HUES6 (cell line): ENCODE results near the gene CELF1.

Experiments
- H3K27ac ChIP-seq: 2 replicates; pipeline ENCODE4 v1.7.0; 2013; ENCODE audit warnings: low read depth, mild to moderate bottlenecking, low read length, inconsistent platforms
- H3K27me3 ChIP-seq: 2 replicates; pipeline ENCODE4 v1.6.1; 2013; ENCODE audit warnings: low read length; ENCODE audit not compliant: control insufficient read depth, insufficient read depth
- H3K36me3 ChIP-seq: 2 replicates; pipeline ENCODE4 v1.6.1; 2013; ENCODE audit warnings: low read length; ENCODE audit not compliant: control insufficient read depth, insufficient read depth
- H3K4me1 ChIP-seq: 2 replicates; pipeline ENCODE4 v1.6.1; 2013; ENCODE audit warnings: low read length; ENCODE audit not compliant: control insufficient read depth, insufficient read depth
- H3K4me3 ChIP-seq: 2 replicates; pipeline ENCODE4 v1.5.1; 2013; ENCODE audit warnings: low read depth, low read length
- H3K9ac ChIP-seq: one replicate; pipeline ENCODE4 v1.6.1; 2013; ENCODE audit warnings: mild to moderate bottlenecking, low read length
- H3K9me3 ChIP-seq: 2 replicates; pipeline ENCODE4 v1.6.1; 2013; ENCODE audit warnings: low read depth, low read length; ENCODE audit not compliant: control insufficient read depth, insufficient read depth

The CELF1 gene

GRCh38 chr11:47552566-47553405, at the start of gene CELF1:
TSS of gene CELF1 (minus strand) at chr11:47553132. CDS start at chr11:47499523, 53,609 bp downstream.
- Histone ChIP-seq H3K4me1 (peaks cover 10% of the 10 kb centered on the region), H3K27ac (peak within 1 kb of the TSS; percentile 89), H3K27me3 (no peaks in the 10 kb centered on the region), H3K9me3 (no peaks in the 10 kb centered on the region), H3K9ac (peak within 1 kb of the TSS; percentile 97), H3K4me3 (peak within 1 kb of the TSS; percentile 97), H3K36me3 (peaks cover 13% of the 10 kb centered on the region; the same call in 1 of the 2 replicates)

GRCh38 chr11:47599902-47600301, 47.0 kb upstream of the CELF1 start:
- Histone ChIP-seq H3K9me3 (no peaks in the 10 kb centered on the region), H3K36me3 (no peaks in the 10 kb centered on the region), H3K4me3 (no peak overlapping the region), H3K27me3 (peaks cover 13% of the 10 kb centered on the region), H3K27ac (no peak overlapping the region), H3K9ac (no peak overlapping the region), H3K4me1 (peaks cover 11% of the 10 kb centered on the region; the same call in 1 of the 2 replicates)

- H3K9ac ChIP-seq = no peak overlapping the region
- no peaks in the 10 kb centered on the region for H3K36me3 ChIP-seq
- peaks cover 45% of the 10 kb centered on the region for H3K27me3 ChIP-seq
- no peaks in the 10 kb centered on the region for H3K9me3 ChIP-seq
- H3K27ac ChIP-seq = no peak overlapping the region
- no peak overlapping the region for H3K4me3 ChIP-seq
- peaks cover 32% of the 10 kb centered on the region for H3K4me1 ChIP-seq
Observed at GRCh38 chr11:47595967-47596366, 43.0 kb upstream of the CELF1 start.

- peaks cover 45% of the 10 kb centered on the region for H3K27me3 ChIP-seq
- H3K9me3 ChIP-seq = no peaks in the 10 kb centered on the region
- H3K4me1 ChIP-seq = peaks cover 32% of the 10 kb centered on the region
- H3K9ac ChIP-seq = no peak overlapping the region
- H3K27ac ChIP-seq = no peak overlapping the region
- no peaks in the 10 kb centered on the region for H3K36me3 ChIP-seq
- H3K4me3 ChIP-seq = 0 out of 2 replicates have a peak overlapping the region, but pooled peaks have one; percentile 72
Observed at GRCh38 chr11:47595029-47595428, 42.1 kb upstream of the CELF1 start.

- H3K4me3 ChIP-seq = peak within 1 kb of the TSS; percentile 72
- H3K27ac ChIP-seq = no peak within 1 kb of the TSS
- H3K4me1 ChIP-seq = peaks cover 24% of the 10 kb centered on the region
- H3K9me3 ChIP-seq = no peaks in the 10 kb centered on the region
- H3K27me3 ChIP-seq = peaks cover 45% of the 10 kb centered on the region
- peak within 1 kb of the TSS; percentile 42 for H3K9ac ChIP-seq
- H3K36me3 ChIP-seq = no peaks in the 10 kb centered on the region
Observed at GRCh38 chr11:47593934-47594855, 41.3 kb upstream of the CELF1 start, which contains the start of gene C1QTNF4. TSS of gene C1QTNF4 (minus strand) at chr11:47594411. CDS start at chr11:47590810, 3,601 bp downstream.

- Histone ChIP-seq H3K27ac (no peak overlapping the region), H3K9ac (peak overlapping the region; percentile 1), H3K4me1 (peaks cover 22% of the 10 kb centered on the region), H3K9me3 (no peaks in the 10 kb centered on the region), H3K36me3 (no peaks in the 10 kb centered on the region), H3K27me3 (peaks cover 45% of the 10 kb centered on the region), H3K4me3 (peak overlapping the region; percentile 72)
Observed at GRCh38 chr11:47593492-47593933, 40.6 kb upstream of the CELF1 start.

GRCh38 chr11:47592970-47593369, 40.0 kb upstream of the CELF1 start:
- Histone ChIP-seq H3K4me1 (peaks cover 22% of the 10 kb centered on the region), H3K9me3 (no peaks in the 10 kb centered on the region), H3K27me3 (peaks cover 45% of the 10 kb centered on the region), H3K36me3 (no peaks in the 10 kb centered on the region), H3K27ac (no peak overlapping the region), H3K4me3 (peak overlapping the region; percentile 72; the same call in 1 of the 2 replicates), H3K9ac (no peak overlapping the region)

GRCh38 chr11:47592251-47592650, 39.3 kb upstream of the CELF1 start:
- Histone ChIP-seq H3K27ac (no peak overlapping the region), H3K4me3 (no peak overlapping the region), H3K9ac (no peak overlapping the region), H3K27me3 (peaks cover 45% of the 10 kb centered on the region), H3K9me3 (no peaks in the 10 kb centered on the region), H3K4me1 (peaks cover 22% of the 10 kb centered on the region), H3K36me3 (no peaks in the 10 kb centered on the region)

- H3K4me1 ChIP-seq = peaks cover 22% of the 10 kb centered on the region
- no peak overlapping the region for H3K4me3 ChIP-seq
- no peak overlapping the region for H3K27ac ChIP-seq
- no peaks in the 10 kb centered on the region for H3K36me3 ChIP-seq
- H3K9ac ChIP-seq = no peak overlapping the region
- H3K9me3 ChIP-seq = no peaks in the 10 kb centered on the region
- H3K27me3 ChIP-seq = peaks cover 45% of the 10 kb centered on the region
Observed at GRCh38 chr11:47591764-47592163, 38.8 kb upstream of the CELF1 start.

GRCh38 chr11:47589977-47590861, 37.3 kb upstream of the CELF1 start:
- Histone ChIP-seq H3K27me3 (peaks cover 35% of the 10 kb centered on the region), H3K27ac (no peak overlapping the region), H3K36me3 (no peaks in the 10 kb centered on the region), H3K4me3 (peak overlapping the region; percentile 43; the same call in 1 of the 2 replicates), H3K9me3 (no peaks in the 10 kb centered on the region), H3K4me1 (peaks cover 22% of the 10 kb centered on the region), H3K9ac (no peak overlapping the region)
